Effector CD8-positive, alpha-beta T cell (primary cell): ENCODE measurements around the gene NEK11.

Source experiments
- DNase-seq: peaks from one replicate; lab custom pipeline; 2025; lab: John Stamatoyannopoulos, UW
- total RNA-seq, 4 experiments: gene quantifications; one replicate each; lab custom pipeline; 2026; lab: John Stamatoyannopoulos, UW

NEK11 gene
- 4.6 to 10.7 (median 7.6) reads per million in 4 experiments for total RNA-seq

DNA sequence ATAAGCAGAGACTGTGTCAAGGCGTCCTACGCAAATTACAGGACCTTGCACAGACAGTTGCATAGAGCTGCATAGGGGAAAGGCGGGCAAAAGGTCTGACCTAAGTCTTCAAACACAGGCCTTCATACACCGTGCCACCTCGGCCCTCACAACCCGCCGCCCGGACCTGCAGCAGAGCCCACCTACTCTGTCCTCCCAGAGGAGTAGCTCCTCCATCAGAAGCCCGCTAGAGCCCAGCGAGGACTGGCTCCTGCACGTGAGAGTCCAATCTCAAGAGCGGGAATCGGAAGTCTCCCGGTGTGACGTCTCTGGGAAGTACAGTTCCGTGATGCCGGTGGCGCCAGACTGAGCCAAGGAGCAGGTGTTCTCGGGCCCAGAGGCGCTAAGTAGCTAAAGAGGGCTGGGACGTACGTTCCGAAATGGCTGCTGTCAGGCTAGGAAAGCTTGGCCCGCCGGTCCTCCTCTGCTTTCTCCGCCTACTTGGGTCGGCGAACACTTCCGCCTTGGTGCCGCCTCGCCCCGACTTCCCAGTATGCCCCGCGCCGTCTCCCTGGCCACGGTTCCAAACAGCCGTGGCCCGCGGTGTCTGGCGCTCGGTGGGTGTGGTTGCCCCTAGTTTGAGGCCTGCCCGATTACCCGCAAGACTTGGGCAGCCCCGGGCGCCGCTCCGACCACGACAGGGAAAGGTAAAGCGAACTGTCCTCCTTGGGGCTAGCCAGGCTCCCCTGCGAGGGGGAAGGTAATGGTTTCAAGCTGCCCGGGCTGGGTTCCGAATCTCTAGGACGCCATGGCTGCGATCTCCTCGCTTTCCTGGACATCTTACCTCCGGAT lies at the start of gene NEK11, which contains the start of gene ASTE1:
NEK11 (plus strand) TSS at position 557 of the 831 bp plus-strand sequence. CDS start 2,832 bp downstream, outside the sequence.
ASTE1 (minus strand) TSS at position 505 of the 831 bp plus-strand sequence. CDS start 1,519 bp downstream, outside the sequence.
- peak; percentile 82 for DNase-seq

- no peak for DNase-seq
Measured at GRCh38 chr3:130979117-130979516, 47.6 kb upstream of the NEK11 start.

DNA sequence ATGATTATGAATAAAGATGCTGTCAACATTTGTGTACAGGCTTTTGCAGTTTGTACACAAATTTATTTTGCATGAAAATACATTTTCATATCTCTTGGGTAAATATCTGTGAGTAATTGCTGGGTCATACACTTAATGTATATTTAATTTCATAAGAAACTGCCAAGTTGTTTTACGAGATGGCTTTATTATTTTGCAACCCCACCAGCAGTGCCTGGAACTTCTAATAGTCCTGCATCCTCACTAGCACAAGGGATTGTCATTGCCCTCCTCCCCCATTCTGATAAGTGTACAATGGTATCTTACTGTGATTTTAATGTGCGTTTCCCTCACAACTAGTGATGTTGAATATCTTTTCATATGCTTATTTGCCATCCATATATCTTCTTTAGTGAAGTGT lies 45.2 kb upstream of the NEK11 start:
- no peak for DNase-seq

- no peak for DNase-seq
Measured at GRCh38 chr3:130990282-130990681, 36.4 kb upstream of the NEK11 start.

GRCh38 chr3:130991126-130991525 lies 35.6 kb upstream of the NEK11 start:
- no peak for DNase-seq

- no peak for DNase-seq
Measured at GRCh38 chr3:130992344-130992743, 34.3 kb upstream of the NEK11 start.

GRCh38 chr3:130997289-130997688 lies 29.4 kb upstream of the NEK11 start:
- DNase-seq: no peak

GRCh38 chr3:131001071-131001470 lies 25.6 kb upstream of the NEK11 start:
- no peak for DNase-seq

DNA sequence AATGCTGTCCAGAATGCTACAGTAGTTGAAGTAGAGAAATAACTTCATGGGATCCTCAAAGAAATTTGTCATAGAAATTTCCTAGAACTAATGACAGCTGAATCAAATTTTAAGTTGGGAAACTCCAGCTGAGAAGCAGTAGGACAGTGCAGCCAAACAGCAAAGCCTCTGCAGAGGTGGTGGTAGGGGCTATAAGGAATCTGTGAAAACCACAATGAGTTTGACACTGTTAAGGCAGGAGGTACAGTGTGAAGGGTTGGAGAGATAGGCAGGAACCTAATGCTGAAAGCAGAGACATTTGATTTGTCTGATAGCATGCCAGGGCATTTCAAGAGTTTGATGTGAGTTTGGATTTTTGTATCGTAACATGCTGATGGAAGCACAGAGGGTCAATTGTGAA lies 22.1 kb upstream of the NEK11 start:
- DNase-seq: no peak

GRCh38 chr3:131007256-131007655 lies 19.4 kb upstream of the NEK11 start:
- DNase-seq: no peak

DNA sequence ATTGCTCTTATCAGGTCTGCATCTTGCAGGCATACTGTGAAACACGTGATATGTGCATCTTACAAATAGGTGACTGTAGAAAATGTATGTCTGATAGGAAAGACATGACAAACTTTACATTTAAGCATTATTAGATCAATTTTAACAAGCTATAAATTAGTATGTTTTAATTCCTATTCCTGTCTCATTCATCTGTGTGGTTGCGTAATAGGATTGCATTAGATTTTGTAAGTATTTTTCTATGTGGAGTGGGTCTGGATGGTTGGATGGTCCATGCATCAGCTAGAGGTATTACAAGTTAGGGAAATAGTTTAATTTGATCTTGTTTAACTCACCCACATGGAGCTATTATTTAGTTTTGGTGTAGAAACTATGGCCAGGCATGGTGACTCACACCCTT lies 18.9 kb upstream of the NEK11 start:
- DNase-seq: no peak

DNA sequence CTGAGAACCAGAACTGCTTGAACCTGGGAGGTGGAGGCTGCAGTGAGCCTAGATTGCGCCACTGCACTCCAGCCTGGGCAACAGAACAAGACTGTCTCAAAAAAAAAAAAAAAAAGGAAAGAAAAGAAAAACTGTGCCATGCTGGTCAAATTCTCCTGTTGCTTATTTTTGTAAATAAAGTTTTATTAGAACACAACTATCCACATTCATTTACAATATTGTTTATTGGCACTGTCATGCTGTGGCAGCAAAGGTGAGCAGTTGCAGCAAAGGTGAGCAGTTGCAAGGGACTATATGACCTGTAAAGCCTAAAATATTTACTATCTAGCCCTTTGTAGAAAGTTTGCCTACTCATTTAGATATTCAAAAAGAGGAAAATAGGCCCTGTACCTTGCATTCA lies 18.4 kb upstream of the NEK11 start:
- DNase-seq: no peak

- no peak for DNase-seq
Measured at GRCh38 chr3:131009698-131010097, 17.0 kb upstream of the NEK11 start.

DNA sequence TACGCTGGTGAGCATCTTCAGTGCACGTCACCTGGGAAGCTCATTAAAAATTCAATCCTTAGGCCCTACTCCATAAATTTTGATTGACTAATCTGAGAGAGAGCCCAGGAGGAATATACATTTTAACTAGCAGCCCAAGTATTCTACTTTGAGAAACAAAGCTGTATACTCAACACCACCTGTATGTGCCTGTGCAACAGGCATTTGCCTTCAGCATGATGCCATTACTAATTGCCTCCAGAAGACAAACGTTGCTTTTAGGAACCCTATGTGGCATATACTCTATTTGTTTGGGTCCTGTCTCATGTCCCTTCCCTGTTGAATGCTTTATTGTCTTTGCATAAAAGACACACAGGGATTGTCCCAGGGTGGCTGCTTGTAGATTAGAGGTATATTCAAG lies 7.7 kb upstream of the NEK11 start:
- no peak for DNase-seq

DNA sequence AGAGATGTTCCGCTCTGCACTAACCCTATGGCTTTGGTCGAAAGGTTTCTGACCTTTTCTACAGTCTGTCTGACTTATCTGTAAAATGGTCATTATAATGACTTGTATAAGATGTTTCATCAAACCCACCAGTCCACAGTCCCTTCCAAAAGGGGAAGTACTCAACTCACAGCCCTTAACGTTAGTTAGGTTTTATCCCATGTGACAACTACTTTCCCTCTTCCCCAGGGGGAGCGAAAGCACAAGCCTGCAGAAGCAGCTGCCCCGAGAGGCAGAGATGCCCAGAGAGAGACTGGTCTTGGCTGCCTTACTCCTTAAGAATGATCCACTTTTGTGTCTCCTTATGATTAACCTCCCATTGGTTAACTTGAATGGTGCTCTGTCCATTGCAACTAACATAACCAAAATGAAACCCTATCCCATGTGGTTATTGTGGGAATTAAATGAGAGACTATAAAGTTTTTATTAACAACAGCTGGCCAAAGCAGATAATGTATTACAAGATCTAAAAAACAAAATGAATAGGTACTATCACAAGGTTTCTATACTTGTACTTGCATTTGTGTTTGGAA lies 6.5 kb upstream of the NEK11 start:
- no peak for DNase-seq

- DNase-seq: no peak
Measured at GRCh38 chr3:131025539-131025938, 1.1 kb upstream of the NEK11 start.

GRCh38 chr3:131028844-131029243 lies 2.2 kb downstream of the NEK11 start:
- DNase-seq: no peak

DNA sequence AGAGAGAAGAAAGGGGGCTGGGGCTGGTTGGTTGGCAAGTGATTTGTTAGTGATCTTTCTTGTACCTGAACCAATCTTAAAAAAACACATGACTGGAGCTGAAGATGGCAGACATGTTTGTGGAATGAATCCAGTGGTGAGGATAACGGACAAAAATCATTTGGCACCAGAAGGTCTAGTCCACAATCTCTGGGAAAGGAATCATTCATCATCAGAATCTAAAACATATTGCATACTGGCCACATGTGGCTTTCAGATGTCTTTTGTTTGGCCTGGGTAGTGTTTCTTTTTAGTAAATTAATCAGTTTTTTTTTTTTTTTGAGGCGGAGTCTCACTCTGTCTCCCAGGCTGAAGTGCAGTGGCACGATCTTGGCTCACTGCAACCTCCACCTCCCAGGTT lies 5.0 kb downstream of the NEK11 start:
- no peak for DNase-seq

DNA sequence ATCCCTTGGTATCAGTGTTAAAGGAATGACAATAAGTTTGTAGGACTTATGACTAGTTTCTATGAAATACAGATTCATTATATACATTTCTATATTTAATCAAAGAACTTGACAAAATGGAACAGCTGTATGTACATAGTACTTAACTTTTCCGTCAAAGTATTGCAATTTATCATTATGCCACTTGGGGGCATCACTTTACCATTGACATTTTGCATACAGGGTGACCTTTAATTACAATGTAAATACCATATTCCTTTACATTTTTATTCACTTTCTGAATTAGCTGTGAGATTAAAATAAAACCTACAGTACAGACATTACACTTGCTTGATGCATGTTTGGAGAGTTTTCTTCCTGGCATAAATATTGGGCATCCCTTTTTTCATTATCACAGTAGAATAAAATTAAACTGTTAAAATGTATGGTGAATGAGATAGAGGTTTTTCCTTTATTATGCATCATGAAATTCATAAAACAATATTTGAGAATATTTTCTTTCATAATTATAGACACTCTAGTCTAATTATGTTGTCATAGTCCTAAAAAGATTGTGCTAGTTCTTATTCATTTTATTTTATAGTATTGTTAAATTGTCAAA lies 6.9 kb downstream of the NEK11 start:
- DNase-seq: no peak

- DNase-seq: no peak
Measured at GRCh38 chr3:131036200-131036816, 9.6 kb downstream of the NEK11 start.

GRCh38 chr3:131036986-131037385 lies 10.3 kb downstream of the NEK11 start:
- DNase-seq: no peak

GRCh38 chr3:131038326-131038725 lies 11.6 kb downstream of the NEK11 start:
- DNase-seq: no peak
